Neural cell (in vitro differentiated cells): ENCODE measurements around the gene DCST1. TPM values are rescaled to one million over a fixed set of nuclear protein-coding genes. Genes with fewer than 3 reads are reported as not detected.

ENCODE experiments used
- H2AFZ ChIP-seq: fragments of 200-600, 300-800 bp; sonication (generic), shearing (Covaris generic); 2 replicates; pipeline ENCODE4 v1.6.0; 2014; ENCODE audit warnings: low read depth, mild to moderate bottlenecking, antibody characterized with exemption, low read length, moderate library complexity
- H3F3A ChIP-seq: fragments of 200-600 bp; shearing (Covaris generic); 2 replicates; pipeline ENCODE4 v1.6.1; 2016; ENCODE audit warnings: mild to moderate bottlenecking, moderate library complexity, mixed read lengths, antibody characterized with exemption, low read length; ENCODE audit not compliant: insufficient read depth, poor library complexity, severe bottlenecking
- H3K27ac ChIP-seq: fragments of 200-600, 300-800 bp; sonication (generic), shearing (Covaris generic); 2 replicates; pipeline ENCODE4 v1.5.1; 2014; ENCODE audit warnings: mild to moderate bottlenecking, low read length, moderate library complexity
- H3K27me3 ChIP-seq: fragments of 300-800, 200-600 bp; sonication (generic), shearing (Covaris generic); 2 replicates; pipeline ENCODE4 v1.6.0; 2014; ENCODE audit warnings: mild to moderate bottlenecking, low read depth, low read length, moderate library complexity; ENCODE audit not compliant: insufficient read depth
- H3K36me3 ChIP-seq: fragments of 300-800, 200-600 bp; sonication (generic), shearing (Covaris generic); 2 replicates; pipeline ENCODE4 v1.5.1; 2014; ENCODE audit warnings: mild to moderate bottlenecking, antibody characterized with exemption, low read length, moderate library complexity; ENCODE audit not compliant: insufficient read depth
- H3K4me2 ChIP-seq: fragments of 300-800, 200-600 bp; sonication (generic), shearing (Covaris generic); 2 replicates; pipeline ENCODE4 v1.6.0; 2014; ENCODE audit warnings: mild to moderate bottlenecking, low read length
- H3K4me3 ChIP-seq: fragments of 300-800, 200-600 bp; sonication (generic), shearing (Covaris generic); 2 replicates; pipeline ENCODE4 v1.5.1; 2014; ENCODE audit warnings: mild to moderate bottlenecking, low read length, moderate library complexity
- H3K79me2 ChIP-seq: fragments of 200-600 bp; shearing (Covaris generic); replicated peaks from 2 replicates; pipeline ENCODE4 v1.6.0; 2014; ENCODE audit warnings: mild to moderate bottlenecking, low read length, moderate library complexity; ENCODE audit not compliant: insufficient read depth
- H3K9ac ChIP-seq: fragments of 300-800, 200-600 bp; sonication (generic), shearing (Covaris generic); 2 replicates; pipeline ENCODE4 v1.6.1; 2016; ENCODE audit warnings: mild to moderate bottlenecking, low read length, mixed read lengths
- H3K9me2 ChIP-seq: fragments of 200-600 bp; shearing (Covaris generic); 2 replicates; pipeline ENCODE4 v1.6.1; 2016; ENCODE audit warnings: mild to moderate bottlenecking, low read length, mixed read lengths; ENCODE audit not compliant: insufficient read depth
- H3K9me3 ChIP-seq: fragments of 200-600, 300-800 bp; sonication (generic), shearing (Covaris generic); 2 replicates; pipeline ENCODE4 v1.6.1; 2016; ENCODE audit warnings: mild to moderate bottlenecking, mixed run types, low read length, moderate library complexity, mixed read lengths
- H4K20me1 ChIP-seq: fragments of 200-600 bp; shearing (Covaris generic); 2 replicates; pipeline ENCODE4 v1.6.1; 2016; ENCODE audit warnings: mild to moderate bottlenecking, mixed run types; ENCODE audit not compliant: insufficient read depth
- CTCF ChIP-seq: fragments of 450-650 bp; IDR thresholded peaks from 2 replicates; pipeline ENCODE4 v1.5.1; 2014; ENCODE audit warnings: antibody characterized with exemption, mild to moderate bottlenecking, moderate library complexity; ENCODE audit not compliant: poor library complexity, severe bottlenecking
- EP300 ChIP-seq: fragments of 450-650 bp; conservative IDR thresholded peaks from 2 replicates; pipeline ENCODE4 v1.6.1; 2014; ENCODE audit warnings: antibody characterized with exemption, mild to moderate bottlenecking, moderate library complexity; ENCODE audit not compliant: poor library complexity, severe bottlenecking
- EZH2 ChIP-seq: fragments of 200-600, 300-800 bp; shearing (Covaris generic), sonication (generic); IDR thresholded peaks from 2 replicates; pipeline ENCODE4 v1.6.1; 2014; ENCODE audit warnings: antibody characterized with exemption, low read length, borderline replicate concordance, mild to moderate bottlenecking; ENCODE audit not compliant: insufficient read depth, poor library complexity, severe bottlenecking
- MXI1 ChIP-seq: fragments of 450-650 bp; conservative IDR thresholded peaks from 2 replicates; pipeline ENCODE4 v1.6.1; 2014; ENCODE audit warnings: antibody characterized with exemption, mild to moderate bottlenecking; ENCODE audit not compliant: poor library complexity, severe bottlenecking
- POLR2AphosphoS5 ChIP-seq: IDR thresholded peaks from 2 replicates; pipeline ENCODE4 v1.6.1; 2012
- RAD21 ChIP-seq: fragments of 450-650 bp; conservative IDR thresholded peaks from 2 replicates; pipeline ENCODE4 v1.6.1; 2014; ENCODE audit warnings: antibody characterized with exemption, mild to moderate bottlenecking, moderate library complexity
- REST ChIP-seq: IDR thresholded peaks from 2 replicates; pipeline ENCODE4 v1.6.1; 2012; ENCODE audit warnings: borderline replicate concordance
- SMC3 ChIP-seq: fragments of 450-650 bp; conservative IDR thresholded peaks from 2 replicates; pipeline ENCODE4 v1.6.1; 2014; ENCODE audit warnings: antibody characterized with exemption, mild to moderate bottlenecking, moderate library complexity; ENCODE audit not compliant: poor library complexity
- TAF1 ChIP-seq: IDR thresholded peaks from 2 replicates; pipeline ENCODE4 v1.6.1; 2012; ENCODE audit warnings: low read depth
- polyA plus RNA-seq: library from polyadenylated mRNA; depleted of rRNA; stranded (reverse); fragments of >200 nt; gene quantifications from 2 replicates; pipeline ENCODE4 v1.2.3, GENCODE V29; 2014

Gene DCST1
- polyA plus RNA-seq, 1 donor from 2014 or later: not detected

GRCh38 chr1:155062151-155062686 is 28.6 kb downstream of the DCST1 start:
- no peaks in the 10 kb centered on the region for H3K9me3 ChIP-seq
- H3K27me3 ChIP-seq: no peaks in the 10 kb centered on the region
- H3F3A ChIP-seq: no peaks in the 10 kb centered on the region
- H3K4me3 ChIP-seq: peak overlapping the region; percentile 72
- H3K4me2 ChIP-seq: no peak overlapping the region
- no peaks in the 10 kb centered on the region for H3K9me2 ChIP-seq
- peak overlapping the region; percentile 31 for H3K9ac ChIP-seq
- no peak for TF ChIP-seq EP300
- TF ChIP-seq POLR2AphosphoS5: no peak
- no peak for TF ChIP-seq MXI1
- no peak for TF ChIP-seq SMC3
- no peaks in the 10 kb centered on the region for H3K36me3 ChIP-seq
- no peak overlapping the region for H3K27ac ChIP-seq
- peaks cover 8% of the 10 kb centered on the region for H3K79me2 ChIP-seq
- no peaks in the 10 kb centered on the region for H4K20me1 ChIP-seq
- no peak overlapping the region for H2AFZ ChIP-seq

- Histone ChIP-seq H3K9me3 (no peaks in the 10 kb centered on the region), H4K20me1 (no peaks in the 10 kb centered on the region), H3K9ac (no peak overlapping the region), H3K9me2 (no peaks in the 10 kb centered on the region), H3K27me3 (no peaks in the 10 kb centered on the region), H3K36me3 (no peaks in the 10 kb centered on the region), H2AFZ (no peak overlapping the region), H3K4me2 (peak overlapping the region; percentile 62), H3F3A (no peaks in the 10 kb centered on the region), H3K4me3 (peak overlapping the region; percentile 72), H3K27ac (no peak overlapping the region), H3K79me2 (peaks cover 8% of the 10 kb centered on the region)
- TF ChIP-seq POLR2AphosphoS5: no peak
- peak; percentile 83 for TF ChIP-seq SMC3
- TF ChIP-seq RAD21: peak; percentile 73
- TF ChIP-seq CTCF: peak; percentile 71
These were observed 29.2 kb downstream of the DCST1 start for GRCh38 chr1:155062702-155063411.

- H3K27ac ChIP-seq: no peak within 1 kb of the TSS
- TF ChIP-seq TAF1 (no peak), SMC3 (no peak), REST (no peak), CTCF (no peak), RAD21 (no peak), EP300 (no peak), MXI1 (no peak), POLR2AphosphoS5 (no peak), EZH2 (no peak)
- no peaks in the 10 kb centered on the region for H3K9me3 ChIP-seq
- peak within 1 kb of the TSS; percentile 60 for H3K9ac ChIP-seq
- no peaks in the 10 kb centered on the region for H3F3A ChIP-seq
- H3K9me2 ChIP-seq: no peaks in the 10 kb centered on the region
- no peak within 1 kb of the TSS for H2AFZ ChIP-seq
- H3K4me3 ChIP-seq: peak within 1 kb of the TSS; percentile 72
- H3K79me2 ChIP-seq: peaks cover 8% of the 10 kb centered on the region
- no peaks in the 10 kb centered on the region for H4K20me1 ChIP-seq
- H3K36me3 ChIP-seq: no peaks in the 10 kb centered on the region
- H3K4me2 ChIP-seq: peak within 1 kb of the TSS; percentile 84
- no peaks in the 10 kb centered on the region for H3K27me3 ChIP-seq
These were observed 30.0 kb downstream of the DCST1 start, which contains the start of gene EFNA4 for GRCh38 chr1:155063550-155064110. EFNA4 (plus strand) TSS chr1:155063740; CDS start chr1:155063824, 84 bp downstream.
